H1 (cell line): ENCODE data around the gene PREB. TPM values are rescaled to one million over a fixed set of nuclear protein-coding genes. Genes with fewer than 3 reads are reported as not detected.
A peak's percentile ranks its signal among the peaks of the same experiment; 100 is the strongest.

Experiments used
- CTCF ChIA-PET: fragments of 300-600 bp; sonication (Branson Sonifier 250); formaldehyde crosslinking; loops from one replicate; lab custom pipeline; 2021; ENCODE audit not compliant: partially characterized antibody; lab: Charles Lee
- POLR2A ChIA-PET: fragments of 300-600 bp; sonication (Branson Sonifier 250); formaldehyde crosslinking; loops from one replicate; lab custom pipeline; 2021; ENCODE audit warnings: inconsistent platforms; ENCODE audit not compliant: partially characterized antibody; lab: Charles Lee
- DNase-seq, 2 experiments: peaks; one replicate each; pipeline versions ENCODE4 v3.0.0 to v3.0.0-alpha.2; 2010 to 2022; ENCODE audit warnings: low spot score in 2 of 2, low read depth in 1 of 2, mixed read lengths in 1 of 2
- FAIRE-seq: peaks from 2 replicates; lab custom pipeline; 2011; peaks lifted over from hg19 to GRCh38; lab: Jason Lieb, UNC
- H2AFZ ChIP-seq: 2 replicates; pipeline ENCODE4 v1.8.1; 2012; ENCODE audit warnings: low read length, inconsistent platforms
- H2AK5ac ChIP-seq: 2 replicates; pipeline ENCODE4 v1.6.1; 2013; ENCODE audit warnings: low read depth, low read length
- H2BK120ac ChIP-seq: replicated peaks from 2 replicates; pipeline ENCODE3; 2013; ENCODE audit warnings: low read depth, low read length, inconsistent platforms
- H2BK12ac ChIP-seq: 2 replicates; pipeline ENCODE4 v1.6.1; 2013; ENCODE audit warnings: low read depth, low read length
- H2BK15ac ChIP-seq: 2 replicates; pipeline ENCODE4 v1.6.1; 2013; ENCODE audit warnings: low read length
- H2BK20ac ChIP-seq: 2 replicates; pipeline ENCODE4 v1.6.1; 2013; ENCODE audit warnings: low read length
- H2BK5ac ChIP-seq: 2 replicates; pipeline ENCODE4 v1.6.1; 2013; ENCODE audit warnings: low read depth, low read length
- H3K14ac ChIP-seq: 2 replicates; pipeline ENCODE4 v1.6.1; 2013; ENCODE audit warnings: inconsistent platforms; ENCODE audit not compliant: insufficient read length
- H3K18ac ChIP-seq: 2 replicates; pipeline ENCODE4 v1.6.1; 2013; ENCODE audit warnings: low read length; ENCODE audit errors: extremely low read depth
- H3K23ac ChIP-seq: 2 replicates; pipeline ENCODE4 v1.6.1; 2013; ENCODE audit warnings: inconsistent platforms; ENCODE audit not compliant: insufficient read length
- H3K23me2 ChIP-seq: 2 replicates; pipeline ENCODE4 v1.6.1; 2013; ENCODE audit warnings: low read depth, low read length
- H3K27ac ChIP-seq: 2 replicates; pipeline ENCODE4 v1.6.1; 2011; ENCODE audit warnings: low read depth, low read length, inconsistent platforms
- H3K27me3 ChIP-seq, 4 experiments: replicated peaks in 1 of 4; 1 replicate in 1 of 4; 2 replicates in 3 of 4; pipeline versions ENCODE4 v1.6.1 to v1.8.1; 2011 to 2013; ENCODE audit warnings: low read length in 3 of 4, mild to moderate bottlenecking in 3 of 4, inconsistent platforms in 2 of 4, mixed read lengths in 2 of 4, moderate library complexity in 1 of 4; ENCODE audit not compliant: control insufficient read depth in 3 of 4, insufficient read depth in 3 of 4; ENCODE audit errors: extremely low read depth in 1 of 4
- H3K36me3 ChIP-seq, 4 experiments: 2 replicates each; pipeline versions ENCODE4 v1.6.1 to v1.8.1; 2011 to 2013; ENCODE audit warnings: mild to moderate bottlenecking in 4 of 4, low read length in 3 of 4, moderate library complexity in 2 of 4, control low read depth in 1 of 4, inconsistent platforms in 1 of 4; ENCODE audit not compliant: insufficient read depth in 4 of 4, control insufficient read depth in 2 of 4
- H3K4ac ChIP-seq: replicated peaks from 2 replicates; pipeline ENCODE3; 2013; ENCODE audit warnings: low read length, low read depth, mixed read lengths, inconsistent platforms; ENCODE audit not compliant: insufficient read length
- H3K4me1 ChIP-seq, 4 experiments: replicated peaks in 1 of 4; 1 replicate in 1 of 4; 2 replicates in 3 of 4; pipeline versions ENCODE4 v1.6.1 to v1.8.1; 2011 to 2013; ENCODE audit warnings: low read length in 3 of 4, inconsistent platforms in 2 of 4, mixed read lengths in 1 of 4; ENCODE audit not compliant: insufficient read depth in 4 of 4, control insufficient read depth in 3 of 4
- H3K4me2 ChIP-seq, 2 experiments: 2 replicates each; pipeline versions ENCODE4 v1.6.1 to v1.8.1; 2011 to 2013; ENCODE audit warnings: low read depth in 2 of 2, low read length in 2 of 2, control low read depth in 1 of 2, inconsistent platforms in 1 of 2, mild to moderate bottlenecking in 1 of 2; ENCODE audit not compliant: insufficient read depth in 1 of 2
- H3K4me3 ChIP-seq, 4 experiments: fragments of 200-600, 300-600 bp in 1 of 4; sonication (generic), shearing (Covaris generic), sonication (Bioruptor Twin) in 1 of 4; 2 replicates each; pipeline versions ENCODE4 v1.5.1 to v1.8.1; 2011 to 2016; ENCODE audit warnings: low read length in 4 of 4, low read depth in 3 of 4, control low read depth in 2 of 4, inconsistent platforms in 2 of 4, mild to moderate bottlenecking in 2 of 4, mixed read lengths in 1 of 4, moderate library complexity in 1 of 4; ENCODE audit not compliant: insufficient read depth in 2 of 4; ENCODE audit errors: extremely low read depth in 1 of 4
- H3K56ac ChIP-seq: replicated peaks from 2 replicates; pipeline ENCODE3; 2013; ENCODE audit warnings: low read depth, mild to moderate bottlenecking, mixed read lengths, low read length, inconsistent platforms; ENCODE audit not compliant: insufficient read length
- H3K79me1 ChIP-seq: 2 replicates; pipeline ENCODE4 v1.6.1; 2013; ENCODE audit warnings: low read depth, low read length, control low read depth
- H3K79me2 ChIP-seq, 2 experiments: 2 replicates each; pipeline versions ENCODE4 v1.6.1 to v1.8.1; 2012 to 2013; ENCODE audit warnings: low read length in 2 of 2, mild to moderate bottlenecking in 2 of 2, inconsistent platforms in 1 of 2; ENCODE audit not compliant: insufficient read depth in 2 of 2, control insufficient read depth in 1 of 2
- H3K9ac ChIP-seq, 4 experiments: replicated peaks in 1 of 4; 1 replicate in 1 of 4; 2 replicates in 3 of 4; pipeline versions ENCODE4 v1.6.1 to v1.8.1; 2011 to 2013; ENCODE audit warnings: low read depth in 3 of 4, low read length in 3 of 4, control low read depth in 2 of 4, mild to moderate bottlenecking in 2 of 4, moderate library complexity in 2 of 4, inconsistent platforms in 1 of 4; ENCODE audit errors: extremely low read depth in 1 of 4
- H3K9me3 ChIP-seq, 2 experiments: 2 replicates each; pipeline versions ENCODE4 v1.6.1 to v1.8.1; 2012 to 2013; ENCODE audit warnings: mild to moderate bottlenecking in 2 of 2, moderate library complexity in 2 of 2, control low read depth in 1 of 2, inconsistent platforms in 1 of 2, low read depth in 1 of 2, low read length in 1 of 2, mixed read lengths in 1 of 2; ENCODE audit not compliant: insufficient read depth in 2 of 2
- H4K20me1 ChIP-seq, 2 experiments: replicated peaks in 1 of 2; 2 replicates each; pipeline versions ENCODE3 to v1.8.1; 2011 to 2013; ENCODE audit warnings: inconsistent platforms in 2 of 2, low read length in 2 of 2, mild to moderate bottlenecking in 1 of 2; ENCODE audit not compliant: insufficient read depth in 2 of 2, control insufficient read depth in 1 of 2
- H4K5ac ChIP-seq: 2 replicates; pipeline ENCODE4 v1.6.1; 2013; ENCODE audit warnings: low read length, low read depth, mixed read lengths, inconsistent platforms; ENCODE audit not compliant: insufficient read length
- H4K8ac ChIP-seq: 2 replicates; pipeline ENCODE4 v1.8.0; 2013; ENCODE audit warnings: mild to moderate bottlenecking, moderate library complexity, low read length, inconsistent platforms; ENCODE audit not compliant: insufficient read depth; ENCODE audit errors: extremely low read depth
- H4K91ac ChIP-seq: replicated peaks from 2 replicates; pipeline ENCODE3; 2013; ENCODE audit warnings: low read length, mixed read lengths, inconsistent platforms; ENCODE audit not compliant: insufficient read length
- GTF2F1 ChIP-seq: IDR thresholded peaks from 2 replicates; pipeline ENCODE4 v1.6.1; 2012; ENCODE audit warnings: low read depth, low read length, improper control_type of control experiment, borderline replicate concordance
- HDAC2 ChIP-seq, 2 experiments: fragments of 300-600 bp in 1 of 2; sonication (generic) in 1 of 2; IDR thresholded peaks; 2 replicates each; pipeline ENCODE4 v1.6.1; 2011 to 2012; ENCODE audit warnings: low read depth in 2 of 2, low read length in 2 of 2, mild to moderate bottlenecking in 2 of 2, moderate library complexity in 2 of 2, borderline replicate concordance in 1 of 2, inconsistent platforms in 1 of 2
- KDM1A ChIP-seq: fragments of 200-600, 300-600 bp; sonication (generic); IDR thresholded peaks from 2 replicates; pipeline ENCODE4 v1.7.1; 2016; ENCODE audit warnings: mild to moderate bottlenecking, low read length, borderline replicate concordance
- RAD21 ChIP-seq, 2 experiments: IDR thresholded peaks in 1 of 2; conservative IDR thresholded peaks in 1 of 2; 2 replicates each; pipeline ENCODE4 v1.6.1; 2011; ENCODE audit warnings: low read depth in 2 of 2, low read length in 2 of 2, improper control_type of control experiment in 1 of 2, inconsistent platforms in 1 of 2, mild to moderate bottlenecking in 1 of 2, moderate library complexity in 1 of 2
- SRF ChIP-seq: IDR thresholded peaks from 2 replicates; pipeline ENCODE4 v1.6.1; 2011; ENCODE audit warnings: mild to moderate bottlenecking, low read depth, low read length, moderate library complexity
- TAF1 ChIP-seq: IDR thresholded peaks from 2 replicates; pipeline ENCODE4 v1.6.1; 2011; ENCODE audit warnings: mild to moderate bottlenecking, low read depth, low read length
- YY1 ChIP-seq: IDR thresholded peaks from 2 replicates; pipeline ENCODE4 v1.6.1; 2011; ENCODE audit warnings: low read depth, mild to moderate bottlenecking, low read length
- WGBS, 2 experiments: shearing (Covaris generic) in 1 of 2; methylation state at CpG; one replicate each; pipeline versions ENCODE4 v1.1.6 to v1.1.7; 2013 to 2015; ENCODE audit warnings: low lambda C conversion rate in 2 of 2, mixed read lengths in 2 of 2, inconsistent platforms in 1 of 2, low coverage in 1 of 2, missing lambda C conversion rate in 1 of 2; ENCODE audit not compliant: insufficient replicate concordance in 2 of 2, insufficient coverage in 1 of 2, insufficient read length in 1 of 2; ENCODE audit errors: extremely low coverage in 1 of 2, missing lambda C conversion rate in 1 of 2; 5-methylcytosine and 5-hydroxymethylcytosine counted together
- polyA plus RNA-seq, 7 experiments: library from polyadenylated mRNA; depleted of rRNA in 3 of 7; stranded (reverse) in 5 of 7; unstranded in 2 of 7; fragments of >200 nt in 5 of 7; fragments of 200-250 nt in 2 of 7; gene quantifications; 1 replicate in 5 of 7; 2 replicates in 1 of 7; 4 replicates in 1 of 7; pipeline versions ENCODE4 v1.2.1 to v1.2.3, GENCODE V29; 2011 to 2013; ENCODE audit warnings: missing spikeins in 2 of 7, mixed read lengths in 2 of 7
- total RNA-seq: library from RNA; stranded (reverse); fragmentation: NEBNext Ultra II Directional; extraction: Animal tissue kit (Norgen Biotek cat#: 25700); gene quantifications from 2 replicates; pipeline ENCODE4 v1.2.1, GENCODE V29; 2021
- TF ChIP-seq, protein P1 (sequence below): IDR thresholded peaks from 2 replicates; pipeline ENCODE4 v1.6.1; 2012; ENCODE audit warnings: inconsistent platforms
- TF ChIP-seq, protein P2 (sequence below): IDR thresholded peaks from 2 replicates; pipeline ENCODE4 v1.6.1; 2012; ENCODE audit warnings: inconsistent platforms

PREB gene
- total and polyA plus RNA-seq, 2 of the 8 experiments (the other 6 are each of a cell fraction or from before 2014, with no cell fraction given) = 54.1 to 72.2 TPM

DNA sequence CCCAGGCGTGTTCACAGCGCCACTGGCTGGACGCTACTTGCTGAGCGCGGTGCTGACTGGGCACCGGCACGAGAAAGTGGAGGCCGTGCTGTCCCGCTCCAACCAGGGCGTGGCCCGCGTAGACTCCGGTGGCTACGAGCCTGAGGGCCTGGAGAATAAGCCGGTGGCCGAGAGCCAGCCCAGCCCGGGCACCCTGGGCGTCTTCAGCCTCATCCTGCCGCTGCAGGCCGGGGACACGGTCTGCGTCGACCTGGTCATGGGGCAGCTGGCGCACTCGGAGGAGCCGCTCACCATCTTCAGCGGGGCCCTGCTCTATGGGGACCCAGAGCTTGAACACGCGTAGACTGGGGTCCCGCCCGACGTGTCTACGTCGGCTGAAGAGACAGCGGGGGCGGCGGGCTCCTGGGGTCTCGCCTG is 48.8 kb downstream of the PREB start:
- Histone ChIP-seq H3K36me3 (no peaks in the 10 kb centered on the region), H3K4me3 (peak overlapping the region; percentile 44 to 75 (median 57)), H3K4me2 (peak overlapping the region; percentile 70 to 84), H3K9ac (peak overlapping the region in 3 of 4 experiments; percentile 20 to 50 (median 38); a peak in 5 of 7 replicates), H2AFZ (peak overlapping the region; percentile 25; the same call in 1 of the 2 replicates), H3K79me1 (no peaks in the 10 kb centered on the region), H3K4me1 (peaks cover 4 to 26% (median 8%) of the 10 kb centered on the region in 4 experiments; a peak in 6 of 7 replicates), H2BK12ac (no peak overlapping the region), H4K8ac (peak overlapping the region; percentile 85), H3K56ac (peak overlapping the region; percentile 32), H3K27ac (no peak overlapping the region), H3K79me2 (no peaks in the 10 kb centered on the region), H2AK5ac (no peak overlapping the region), H4K5ac (no peak overlapping the region), H3K4ac (no peak overlapping the region), H4K20me1 (peaks cover 0 to 1% of the 10 kb centered on the region in 2 experiments), H3K23me2 (peaks cover 13% of the 10 kb centered on the region; the same call in 1 of the 2 replicates), H3K23ac (no peak overlapping the region), H3K14ac (no peak overlapping the region), H2BK5ac (no peak overlapping the region), H4K91ac (peak overlapping the region; percentile 29), H3K18ac (peak overlapping the region; percentile 87), H2BK120ac (no peak overlapping the region), H2BK20ac (0 out of 2 replicates have a peak overlapping the region, but pooled peaks have one; percentile 72), H3K9me3 (no peaks in the 10 kb centered on the region), H3K27me3 (peaks cover 0 to 9% (median 4%) of the 10 kb centered on the region in 4 experiments; a peak in 2 of 7 replicates), H2BK15ac (no peak overlapping the region)
- WGBS, 2 experiments = 3% methylated on average over 38 of the region's 38 CpGs; no CpG with 5 or more reads in 1 of the 2 experiments
- ChIA-PET CTCF (interaction anchor here (0.8 to 16.5 kb wide), 10 partner anchors 9 to 206 kb away, joined by 3 to 160 read pairs (median 4); partner anchors contain the start of genes AGBL5 and PREB), POLR2A (interaction anchor here (0.6 to 5.9 kb wide), 5 partner anchors 13 to 126 kb away, joined by 3 to 63 read pairs (median 19); partner anchors contain the start of genes AGBL5, ATRAID, OST4 and SLC5A6)
- no peak for FAIRE-seq
- peak in 1 of 2 experiments; percentile 67 for DNase-seq
- TF ChIP-seq RAD21 (IDR thresholded peaks at IDR 0.05 in 1 of 2, conservative IDR thresholded peaks at IDR 0.05 in 1 of 2; ENCODE audit: low read depth in 2 of 2, low read length in 2 of 2) (peak; percentile 45 to 57), YY1 (0 out of 2 replicates have a peak, but pooled peaks have one; percentile 13), SRF (no peak), KDM1A (no peak), TAF1 (0 out of 2 replicates have a peak, but pooled peaks have one; percentile 1), GTF2F1 (no peak), HDAC2 (IDR thresholded peaks at IDR 0.05; ENCODE audit: borderline replicate concordance in 1 of 2, low read depth in 2 of 2, low read length in 2 of 2) (0 out of 4 replicates have a peak, but pooled peaks of 1 of the 2 experiments have one; percentile 71)
- TF ChIP-seq, protein P1, sequence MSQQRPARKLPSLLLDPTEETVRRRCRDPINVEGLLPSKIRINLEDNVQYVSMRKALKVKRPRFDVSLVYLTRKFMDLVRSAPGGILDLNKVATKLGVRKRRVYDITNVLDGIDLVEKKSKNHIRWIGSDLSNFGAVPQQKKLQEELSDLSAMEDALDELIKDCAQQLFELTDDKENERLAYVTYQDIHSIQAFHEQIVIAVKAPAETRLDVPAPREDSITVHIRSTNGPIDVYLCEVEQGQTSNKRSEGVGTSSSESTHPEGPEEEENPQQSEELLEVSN = peak; percentile 42
- TF ChIP-seq, protein P2, sequence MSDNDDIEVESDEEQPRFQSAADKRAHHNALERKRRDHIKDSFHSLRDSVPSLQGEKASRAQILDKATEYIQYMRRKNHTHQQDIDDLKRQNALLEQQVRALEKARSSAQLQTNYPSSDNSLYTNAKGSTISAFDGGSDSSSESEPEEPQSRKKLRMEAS = peak; percentile 80
